HCEC 1CT (cell line): ENCODE measurements around the gene ING4.
A peak's percentile ranks its signal among the peaks of the same experiment; 100 is the strongest.

Source experiments
- DNase-seq: peaks from one replicate; pipeline ENCODE4 v3.0.0-alpha.2; 2017

The ING4 gene

GRCh38 chr12:6605421-6606330 lies 57.2 kb downstream of the ING4 start:
- DNase-seq, result no peak

- DNase-seq, result peak; percentile 25
Observed at GRCh38 chr12:6604259-6605029, 58.5 kb downstream of the ING4 start.

GRCh38 chr12:6603095-6603567 lies 59.8 kb downstream of the ING4 start:
- no peak for DNase-seq

GRCh38 chr12:6602526-6602925 lies 60.4 kb downstream of the ING4 start:
- no peak for DNase-seq
